Trophoblast cell (in vitro differentiated cells and primary cell): Measurements from ENCODE around the gene QRFPR.

ENCODE experiments used
- DNase-seq, 2 donors: peaks; one replicate each; pipeline ENCODE4 v3.0.0-alpha.2; 2016
- H2AFZ ChIP-seq: 2 replicates; pipeline ENCODE4 v1.6.1; 2013; ENCODE audit warnings: low read length, moderate library complexity, mild to moderate bottlenecking; ENCODE audit not compliant: insufficient read depth, poor library complexity
- H2AK5ac ChIP-seq: 2 replicates; pipeline ENCODE4 v1.6.1; 2013; ENCODE audit warnings: mild to moderate bottlenecking, low read length
- H2BK120ac ChIP-seq: 2 replicates; pipeline ENCODE4 v1.6.1; 2013; ENCODE audit warnings: low read length, mild to moderate bottlenecking, moderate library complexity; ENCODE audit not compliant: insufficient read depth, poor library complexity
- H2BK12ac ChIP-seq: 2 replicates; pipeline ENCODE4 v1.6.1; 2013; ENCODE audit warnings: mild to moderate bottlenecking, low read length, moderate library complexity
- H2BK5ac ChIP-seq: 2 replicates; pipeline ENCODE4 v1.6.1; 2013; ENCODE audit warnings: low read length, low read depth, moderate library complexity, mild to moderate bottlenecking; ENCODE audit not compliant: poor library complexity
- H3K14ac ChIP-seq: 2 replicates; pipeline ENCODE4 v1.6.1; 2013; ENCODE audit warnings: mild to moderate bottlenecking, low read length
- H3K18ac ChIP-seq: 2 replicates; pipeline ENCODE4 v1.6.1; 2013; ENCODE audit warnings: mild to moderate bottlenecking, low read length
- H3K23ac ChIP-seq: 2 replicates; pipeline ENCODE4 v1.6.1; 2013; ENCODE audit warnings: low read length
- H3K27ac ChIP-seq: 2 replicates; pipeline ENCODE4 v1.5.1; 2013; ENCODE audit warnings: low read depth, mild to moderate bottlenecking, inconsistent platforms, low read length, moderate library complexity
- H3K27me3 ChIP-seq: 2 replicates; pipeline ENCODE4 v1.6.1; 2013; ENCODE audit warnings: inconsistent platforms, mild to moderate bottlenecking, low read length, moderate library complexity; ENCODE audit not compliant: insufficient read depth
- H3K36me3 ChIP-seq, 2 experiments: 1 replicate in 1 of 2; 2 replicates in 1 of 2; pipeline ENCODE4 v1.6.1; 2013; ENCODE audit warnings: low read length in 2 of 2, mild to moderate bottlenecking in 2 of 2, moderate library complexity in 1 of 2; ENCODE audit not compliant: insufficient read depth in 2 of 2, control insufficient read depth in 1 of 2
- H3K4ac ChIP-seq: 2 replicates; pipeline ENCODE4 v1.6.1; 2013; ENCODE audit warnings: low read depth, mild to moderate bottlenecking, low read length, moderate library complexity
- H3K4me1 ChIP-seq, 2 experiments: 1 replicate in 1 of 2; 2 replicates in 1 of 2; pipeline ENCODE4 v1.6.1; 2013; ENCODE audit warnings: low read length in 2 of 2, mild to moderate bottlenecking in 2 of 2, moderate library complexity in 1 of 2; ENCODE audit not compliant: insufficient read depth in 2 of 2, control insufficient read depth in 1 of 2
- H3K4me2 ChIP-seq: 2 replicates; pipeline ENCODE4 v1.6.1; 2013; ENCODE audit warnings: inconsistent platforms, mild to moderate bottlenecking, low read length, moderate library complexity
- H3K4me3 ChIP-seq: 2 replicates; pipeline ENCODE4 v1.5.1; 2013; ENCODE audit warnings: mild to moderate bottlenecking, low read depth, low read length, inconsistent platforms
- H3K79me1 ChIP-seq: one replicate; pipeline ENCODE4 v1.6.1; 2013; ENCODE audit warnings: low read length
- H3K79me2 ChIP-seq: 2 replicates; pipeline ENCODE4 v1.6.1; 2013; ENCODE audit warnings: low read length, mild to moderate bottlenecking; ENCODE audit not compliant: control insufficient read depth, insufficient read depth, poor library complexity
- H3K9ac ChIP-seq: 2 replicates; pipeline ENCODE4 v1.6.1; 2013; ENCODE audit warnings: mild to moderate bottlenecking, low read length
- H3K9me3 ChIP-seq: 2 replicates; pipeline ENCODE4 v1.6.1; 2013; ENCODE audit warnings: low read depth, mild to moderate bottlenecking, control low read depth, inconsistent platforms, low read length; ENCODE audit not compliant: insufficient read depth
- H4K12ac ChIP-seq: 2 replicates; pipeline ENCODE4 v1.6.1; 2013; ENCODE audit warnings: low read depth, mild to moderate bottlenecking, low read length, moderate library complexity
- H4K8ac ChIP-seq: 2 replicates; pipeline ENCODE4 v1.6.1; 2013; ENCODE audit warnings: low read depth, mild to moderate bottlenecking, low read length, moderate library complexity
- H4K91ac ChIP-seq: one replicate; pipeline ENCODE4 v1.6.1; 2013; ENCODE audit warnings: low read depth, mild to moderate bottlenecking, low read length, moderate library complexity
- WGBS: extraction: QIAGEN DNeasy Blood & Tissue Kit; methylation state at CpG from one replicate; pipeline ENCODE4 v1.1.7; 2013; ENCODE audit warnings: missing lambda C conversion rate; ENCODE audit not compliant: insufficient read length, insufficient coverage; ENCODE audit errors: extremely low coverage; 5-methylcytosine and 5-hydroxymethylcytosine counted together

Gene QRFPR

DNA sequence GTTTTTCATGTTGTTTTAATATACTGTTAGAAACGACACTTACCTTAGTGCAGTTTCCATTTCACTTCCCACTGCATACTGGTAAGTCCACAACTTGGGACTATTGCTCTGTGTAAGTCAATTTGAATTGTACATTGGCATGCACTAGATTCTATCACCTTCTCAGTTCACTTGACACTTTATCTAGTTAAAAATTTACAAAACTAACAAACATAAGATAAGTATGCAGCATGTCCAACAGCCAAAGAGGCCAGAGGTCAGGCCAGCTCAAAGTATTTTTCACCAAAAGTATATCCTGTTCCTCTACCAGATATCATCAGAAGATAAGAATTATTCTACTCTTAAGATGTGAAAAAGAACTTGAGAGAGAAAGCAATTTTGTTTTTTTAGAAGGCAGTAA lies 75.9 kb downstream of the QRFPR start:
- Histone ChIP-seq H3K4ac (no peak overlapping the region), H3K18ac (no peak overlapping the region), H3K9me3 (no peaks in the 10 kb centered on the region), H3K36me3 (no peaks in the 10 kb centered on the region), H3K27me3 (no peaks in the 10 kb centered on the region), H3K9ac (no peak overlapping the region), H2BK120ac (no peak overlapping the region), H4K8ac (no peak overlapping the region), H3K14ac (no peak overlapping the region), H4K91ac (no peak overlapping the region), H3K79me1 (no peaks in the 10 kb centered on the region), H3K4me2 (no peak overlapping the region), H3K27ac (no peak overlapping the region), H2AFZ (no peak overlapping the region), H3K4me3 (no peak overlapping the region), H3K4me1 (peaks cover 2 to 4% of the 10 kb centered on the region in 2 experiments), H2BK5ac (no peak overlapping the region), H3K23ac (no peak overlapping the region), H2AK5ac (no peak overlapping the region), H3K79me2 (no peaks in the 10 kb centered on the region), H4K12ac (no peak overlapping the region), H2BK12ac (no peak overlapping the region)
- no peak for DNase-seq
- no CpG with 5 or more reads among the region's 1 CpG for WGBS

DNA sequence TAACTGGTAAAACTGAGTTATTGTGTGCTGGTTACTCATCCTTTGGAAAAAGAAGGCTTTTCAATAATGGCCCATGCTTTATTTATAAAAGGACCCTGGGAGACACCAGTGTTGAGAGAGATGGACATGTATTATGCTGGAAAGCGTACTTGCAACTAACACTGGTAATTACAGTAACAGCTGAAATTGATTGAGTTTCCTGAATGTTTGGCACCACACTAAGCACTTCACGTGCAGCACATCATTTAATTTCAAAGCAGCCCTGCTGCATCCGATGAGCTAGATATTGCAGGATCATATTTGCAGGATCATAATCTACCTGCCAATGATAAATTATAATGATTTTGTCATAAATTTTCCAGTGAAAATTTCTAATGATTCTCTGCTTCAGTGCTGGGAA lies 81.5 kb downstream of the QRFPR start:
- H3K18ac ChIP-seq = no peak overlapping the region
- H3K9ac ChIP-seq = no peak overlapping the region
- H3K79me1 ChIP-seq = no peaks in the 10 kb centered on the region
- H3K9me3 ChIP-seq = no peaks in the 10 kb centered on the region
- H3K79me2 ChIP-seq = no peaks in the 10 kb centered on the region
- no peak overlapping the region for H3K4me2 ChIP-seq
- no peak for DNase-seq
- H2AFZ ChIP-seq = no peak overlapping the region
- no peak overlapping the region for H4K91ac ChIP-seq
- H2AK5ac ChIP-seq = no peak overlapping the region
- H3K14ac ChIP-seq = no peak overlapping the region
- no peak overlapping the region for H3K4me3 ChIP-seq
- H2BK12ac ChIP-seq = no peak overlapping the region
- H2BK5ac ChIP-seq = no peak overlapping the region
- no peaks in the 10 kb centered on the region for H3K27me3 ChIP-seq
- H3K23ac ChIP-seq = no peak overlapping the region
- no peak overlapping the region for H4K12ac ChIP-seq
- H3K27ac ChIP-seq = no peak overlapping the region
- no peaks in the 10 kb centered on the region for H3K4me1 ChIP-seq
- no peak overlapping the region for H3K4ac ChIP-seq
- H2BK120ac ChIP-seq = no peak overlapping the region
- WGBS = no CpG with 5 or more reads among the region's 3 CpGs
- no peak overlapping the region for H4K8ac ChIP-seq
- no peaks in the 10 kb centered on the region for H3K36me3 ChIP-seq

DNA sequence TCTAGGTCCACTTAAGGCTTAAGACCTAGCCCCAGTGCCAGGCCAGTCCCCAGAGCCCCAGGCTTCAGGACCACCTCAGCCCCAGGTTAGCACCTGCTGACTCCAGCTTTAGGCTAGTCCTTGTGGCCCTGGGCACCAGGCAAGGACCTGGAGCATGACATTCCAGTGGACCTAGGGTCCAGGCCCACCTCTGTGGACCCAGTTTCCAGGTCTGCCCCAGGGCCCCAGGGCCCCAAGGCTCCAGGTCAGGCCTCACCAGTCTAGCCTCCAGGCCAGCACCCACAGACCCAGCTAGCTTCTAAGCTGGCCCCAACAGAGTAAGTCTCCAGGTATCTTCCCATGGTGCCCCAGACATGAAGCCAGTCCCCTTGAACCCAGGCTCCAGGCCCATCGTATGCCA lies 97.5 kb downstream of the QRFPR start:
- Histone ChIP-seq H3K14ac (no peak overlapping the region), H2BK12ac (no peak overlapping the region), H3K79me1 (no peaks in the 10 kb centered on the region), H3K79me2 (no peaks in the 10 kb centered on the region), H3K4me2 (no peak overlapping the region), H4K91ac (no peak overlapping the region), H3K23ac (no peak overlapping the region), H2BK5ac (no peak overlapping the region), H3K4me1 (peaks cover 0 to 2% of the 10 kb centered on the region in 2 experiments), H3K36me3 (no peaks in the 10 kb centered on the region), H3K9ac (no peak overlapping the region), H4K8ac (no peak overlapping the region), H3K27me3 (no peaks in the 10 kb centered on the region), H3K4me3 (no peak overlapping the region), H3K27ac (no peak overlapping the region), H3K18ac (no peak overlapping the region), H3K4ac (no peak overlapping the region), H3K9me3 (no peaks in the 10 kb centered on the region), H2AK5ac (no peak overlapping the region), H4K12ac (no peak overlapping the region), H2BK120ac (no peak overlapping the region), H2AFZ (no peak overlapping the region)
- no peak for DNase-seq
- WGBS = no CpG with 5 or more reads among the region's 1 CpG

DNA sequence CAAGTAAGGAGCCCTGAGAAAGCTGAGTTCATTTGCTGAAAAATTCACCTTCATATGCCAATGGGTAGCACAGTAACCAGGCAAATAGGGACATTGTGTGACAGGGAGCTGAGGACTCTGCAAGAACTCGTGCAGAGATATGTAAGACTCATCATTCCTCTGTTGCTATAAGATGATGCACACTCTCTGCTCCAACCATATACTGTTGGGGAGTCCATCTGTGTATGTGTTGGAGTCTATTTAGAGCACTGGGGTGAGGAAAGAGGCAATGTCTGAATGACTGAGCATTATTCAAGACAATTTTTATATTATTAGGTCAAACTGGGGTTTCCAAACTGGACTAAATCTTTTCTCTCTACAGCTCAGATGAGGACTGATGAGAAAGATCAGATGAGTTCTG lies 100.4 kb downstream of the QRFPR start:
- no CpG with 5 or more reads among the region's 1 CpG for WGBS
- no peaks in the 10 kb centered on the region for H3K36me3 ChIP-seq
- H3K79me1 ChIP-seq = no peaks in the 10 kb centered on the region
- H3K4me1 ChIP-seq = peaks cover 0 to 2% of the 10 kb centered on the region in 2 experiments
- H4K91ac ChIP-seq = no peak overlapping the region
- no peak overlapping the region for H3K4ac ChIP-seq
- no peak overlapping the region for H2AFZ ChIP-seq
- H3K4me2 ChIP-seq = no peak overlapping the region
- H3K9ac ChIP-seq = no peak overlapping the region
- H2BK120ac ChIP-seq = no peak overlapping the region
- no peak overlapping the region for H3K27ac ChIP-seq
- no peak overlapping the region for H3K18ac ChIP-seq
- no peak overlapping the region for H3K14ac ChIP-seq
- no peak overlapping the region for H2BK12ac ChIP-seq
- no peak overlapping the region for H3K4me3 ChIP-seq
- no peak for DNase-seq
- H2AK5ac ChIP-seq = no peak overlapping the region
- H4K12ac ChIP-seq = no peak overlapping the region
- no peaks in the 10 kb centered on the region for H3K27me3 ChIP-seq
- no peak overlapping the region for H4K8ac ChIP-seq
- H3K23ac ChIP-seq = no peak overlapping the region
- no peaks in the 10 kb centered on the region for H3K9me3 ChIP-seq
- H2BK5ac ChIP-seq = no peak overlapping the region
- H3K79me2 ChIP-seq = no peaks in the 10 kb centered on the region
